Naive thymus-derived CD4-positive, alpha-beta T cell (primary cell): ENCODE results near the gene PEX7. TPM values are rescaled to one million over a fixed set of nuclear protein-coding genes. Genes with fewer than 3 reads are reported as not detected.
"Not testable (repeated sequence)": the region's sequence is repeated elsewhere in the genome, so short reads cannot be mapped to it uniquely, and the experiment has no call there.

Experiments
- ATAC-seq: fragments of 150-1000 bp; cut with Tn5 transposase; 2 replicates; pipeline ENCODE4 v1.10.0; 2021; ENCODE audit warnings: mild to moderate bottlenecking, moderate library complexity
- CTCF ChIA-PET: fragments of 350-600 bp; sonication (Branson Sonifier 250); formaldehyde crosslinking; loops from one replicate; lab custom pipeline; 2021; ENCODE audit warnings: antibody characterized with exemption; lab: Charles Lee
- POLR2A ChIA-PET: fragments of 350-600 bp; sonication (Branson Sonifier 250); formaldehyde crosslinking; loops from one replicate; lab custom pipeline; 2021; ENCODE audit warnings: antibody characterized with exemption, inconsistent platforms; lab: Charles Lee
- DNase-seq, 9 donors: peaks; one replicate each; pipeline versions ENCODE4 v3.0.0 to v3.0.0-alpha.2; 2020 to 2022; ENCODE audit warnings: mixed read lengths in 1 of 9
- H3K27ac ChIP-seq: one replicate; pipeline ENCODE4 v1.7.0; 2013; ENCODE audit warnings: mild to moderate bottlenecking, low read depth, low read length, moderate library complexity
- H3K27me3 ChIP-seq, 2 donors: one replicate each; pipeline ENCODE4 v1.7.0; 2013; ENCODE audit warnings: low read length in 2 of 2, mild to moderate bottlenecking in 2 of 2, moderate library complexity in 2 of 2; ENCODE audit not compliant: control insufficient read depth in 2 of 2, insufficient read depth in 2 of 2
- H3K36me3 ChIP-seq, 3 experiments: 1 replicate in 2 of 3; 2 replicates in 1 of 3; pipeline ENCODE4 v1.7.0; 2013; ENCODE audit warnings: low read length in 3 of 3, mild to moderate bottlenecking in 3 of 3, moderate library complexity in 1 of 3; ENCODE audit not compliant: insufficient read depth in 3 of 3, control insufficient read depth in 2 of 3
- H3K4me1 ChIP-seq, 2 donors: one replicate each; pipeline ENCODE4 v1.7.0; 2013; ENCODE audit warnings: low read length in 2 of 2, mild to moderate bottlenecking in 2 of 2, moderate library complexity in 1 of 2; ENCODE audit not compliant: control insufficient read depth in 2 of 2, insufficient read depth in 2 of 2
- H3K4me3 ChIP-seq: 2 replicates; pipeline ENCODE4 v1.7.0; 2013; ENCODE audit warnings: mild to moderate bottlenecking, low read length
- H3K9me3 ChIP-seq, 3 experiments: 1 replicate in 2 of 3; 2 replicates in 1 of 3; pipeline ENCODE4 v1.7.0; 2013; ENCODE audit warnings: low read length in 3 of 3; ENCODE audit not compliant: control insufficient read depth in 2 of 3
- H3K27ac Mint-ChIP-seq, 9 donors: one replicate each; pipeline ENCODE4 v1.8.0; 2020 to 2022; ENCODE audit warnings: mixed read lengths in 9 of 9, mild to moderate bottlenecking in 8 of 9, moderate library complexity in 5 of 9, inconsistent platforms in 2 of 9
- H3K27me3 Mint-ChIP-seq, 5 donors: one replicate each; pipeline ENCODE4 v1.8.0; 2021 to 2022; ENCODE audit warnings: mixed read lengths in 5 of 5, mild to moderate bottlenecking in 1 of 5
- H3K36me3 Mint-ChIP-seq, 5 donors: one replicate each; pipeline ENCODE4 v1.8.0; 2020 to 2022; ENCODE audit warnings: mixed read lengths in 5 of 5, mild to moderate bottlenecking in 3 of 5, inconsistent platforms in 1 of 5
- H3K4me1 Mint-ChIP-seq, 7 donors: one replicate each; pipeline ENCODE4 v1.8.0; 2020 to 2022; ENCODE audit warnings: mixed read lengths in 7 of 7, mild to moderate bottlenecking in 3 of 7, inconsistent platforms in 1 of 7
- H3K4me3 Mint-ChIP-seq, 10 donors: one replicate each; pipeline ENCODE4 v1.8.0; 2020 to 2022; ENCODE audit warnings: mild to moderate bottlenecking in 10 of 10, mixed read lengths in 10 of 10, moderate library complexity in 6 of 10, inconsistent platforms in 2 of 10
- H3K9me3 Mint-ChIP-seq, 11 donors: one replicate each; pipeline ENCODE4 v1.8.0; 2020 to 2022; ENCODE audit warnings: mixed read lengths in 11 of 11, mild to moderate bottlenecking in 4 of 11, inconsistent platforms in 1 of 11, moderate library complexity in 1 of 11
- intact Hi-C, 2 donors: fragments of 100-400 bp; cut with micrococcal nuclease; formaldehyde crosslinking; loops; one replicate each; pipeline ENCODE4 v1.15.1; 2023
- polyA plus RNA-seq, 2 donors: library from polyadenylated mRNA; unstranded; fragments of 300-500 nt; fragmentation: Illumina TruSeq; gene quantifications; one replicate each; pipeline ENCODE4 v1.2.3, GENCODE V29; 2021
- total RNA-seq, 6 experiments: library from RNA in 5 of 6; stranded (reverse) in 5 of 6; gene quantifications; 1 replicate in 5 of 6; 2 replicates in 1 of 6; pipeline ENCODE4 v1.2.3 and lab custom pipeline; 2021 to 2026

PEX7 gene
- total and polyA plus RNA-seq, 7 experiments from 2014 or later: 4.0 to 6.6 (median 5.6) TPM

DNA sequence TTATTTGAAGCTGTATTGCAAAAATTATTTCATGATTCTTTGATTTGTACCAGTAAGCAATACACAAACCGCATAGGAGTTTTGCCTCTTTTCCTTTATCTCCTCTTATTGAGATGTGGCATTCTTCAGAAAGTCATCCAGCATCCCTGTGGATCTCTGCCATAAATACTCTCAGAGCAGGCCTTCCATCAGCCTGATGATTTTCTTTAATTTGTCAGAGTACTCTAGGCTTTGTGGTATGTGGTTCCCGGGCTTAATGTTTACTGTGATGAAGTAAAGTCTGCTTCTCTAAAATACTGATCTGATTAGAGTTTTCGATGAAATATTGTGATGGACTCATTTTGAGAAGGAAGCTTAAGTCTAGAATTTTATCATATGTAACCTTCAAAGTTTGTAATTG, 68.6 kb downstream of the PEX7 start:
- Mint-ChIP-seq H3K27ac (no peak overlapping the region), H3K4me3 (no peak overlapping the region), H3K4me1 (peaks cover 0 to 23% (median 5%) of the 10 kb centered on the region in 7 donors), H3K36me3 (peaks cover 3 to 31% (median 20%) of the 10 kb centered on the region in 5 donors), H3K9me3 (no peaks in the 10 kb centered on the region), H3K27me3 (no peaks in the 10 kb centered on the region)
- H3K4me1 ChIP-seq: no peaks in the 10 kb centered on the region
- no peak for DNase-seq
- ChIA-PET CTCF (no interaction called here), POLR2A (no interaction called here)
- H3K4me3 ChIP-seq: no peak overlapping the region
- H3K27me3 ChIP-seq: no peaks in the 10 kb centered on the region
- intact Hi-C loops: no loop called here
- H3K36me3 ChIP-seq: no peaks in the 10 kb centered on the region
- no peaks in the 10 kb centered on the region for H3K9me3 ChIP-seq
- ATAC-seq: no peak
- no peak overlapping the region for H3K27ac ChIP-seq

DNA sequence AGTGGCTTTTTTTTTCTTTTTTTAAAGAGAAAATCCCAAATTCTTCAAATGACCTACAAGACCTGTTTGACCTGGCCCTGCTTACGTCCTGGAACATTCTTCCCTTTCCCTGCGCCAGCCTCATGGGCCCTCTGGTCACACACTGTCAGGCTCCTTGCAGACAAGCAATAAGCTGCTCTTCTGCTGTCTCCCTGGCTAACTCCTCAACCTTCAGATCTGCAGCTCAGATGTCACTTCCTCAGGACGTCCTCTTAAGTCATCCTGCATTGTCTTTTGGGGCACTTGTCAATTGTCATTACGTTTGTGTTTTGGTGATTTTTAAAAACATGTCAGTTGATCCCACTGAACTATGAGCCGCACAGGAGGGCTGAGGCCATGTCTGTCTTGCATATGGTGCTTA, 70.8 kb downstream of the PEX7 start:
- H3K27ac ChIP-seq: no peak overlapping the region
- ChIA-PET POLR2A (no interaction called here), CTCF (no interaction called here)
- Mint-ChIP-seq H3K4me3 (no peak overlapping the region), H3K4me1 (peaks cover 0 to 14% (median 6%) of the 10 kb centered on the region in 7 donors), H3K27me3 (no peaks in the 10 kb centered on the region), H3K9me3 (no peaks in the 10 kb centered on the region), H3K27ac (no peak overlapping the region), H3K36me3 (peaks cover 3 to 26% (median 23%) of the 10 kb centered on the region in 5 donors)
- no peaks in the 10 kb centered on the region for H3K9me3 ChIP-seq
- H3K27me3 ChIP-seq: no peaks in the 10 kb centered on the region
- no peaks in the 10 kb centered on the region for H3K4me1 ChIP-seq
- no peak overlapping the region for H3K4me3 ChIP-seq
- intact Hi-C loops: no loop called here
- no peaks in the 10 kb centered on the region for H3K36me3 ChIP-seq
- DNase-seq: no peak
- ATAC-seq: no peak

DNA sequence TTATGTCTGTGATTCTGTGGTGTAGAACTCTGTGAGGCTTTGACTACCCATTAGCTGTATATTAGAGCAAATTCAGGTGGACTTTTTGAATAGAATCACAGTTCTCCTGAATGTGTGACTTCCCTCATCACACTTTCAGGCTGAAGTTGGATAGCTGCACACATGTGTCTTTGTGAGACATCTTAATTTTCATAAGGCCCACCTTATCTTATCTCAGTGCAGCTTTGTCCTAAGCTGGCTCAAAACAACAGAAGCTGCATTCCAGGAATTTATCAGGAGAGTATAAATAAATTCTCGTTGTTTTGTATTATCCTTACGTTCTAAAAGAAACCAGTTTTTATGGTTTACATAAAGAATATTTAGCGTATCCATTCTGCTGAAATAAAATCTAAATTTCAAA, 73.5 kb downstream of the PEX7 start:
- H3K4me1 ChIP-seq: no peaks in the 10 kb centered on the region
- intact Hi-C loops: no loop called here
- no peak overlapping the region for H3K27ac ChIP-seq
- no peaks in the 10 kb centered on the region for H3K9me3 ChIP-seq
- H3K36me3 ChIP-seq: peaks cover 0 to 13% (median 0%) of the 10 kb centered on the region in 3 experiments
- peaks cover 9 to 36% (median 32%) of the 10 kb centered on the region in 5 donors for H3K36me3 Mint-ChIP-seq
- no peak overlapping the region for H3K4me3 Mint-ChIP-seq
- ChIA-PET POLR2A (no interaction called here), CTCF (no interaction called here)
- H3K27me3 Mint-ChIP-seq: no peaks in the 10 kb centered on the region
- peaks cover 0 to 6% (median 0%) of the 10 kb centered on the region in 7 donors for H3K4me1 Mint-ChIP-seq
- no peak overlapping the region for H3K27ac Mint-ChIP-seq
- DNase-seq (no peak), ATAC-seq (no peak)
- H3K4me3 ChIP-seq: no peak overlapping the region
- H3K9me3 Mint-ChIP-seq: no peaks in the 10 kb centered on the region
- H3K27me3 ChIP-seq: no peaks in the 10 kb centered on the region

DNA sequence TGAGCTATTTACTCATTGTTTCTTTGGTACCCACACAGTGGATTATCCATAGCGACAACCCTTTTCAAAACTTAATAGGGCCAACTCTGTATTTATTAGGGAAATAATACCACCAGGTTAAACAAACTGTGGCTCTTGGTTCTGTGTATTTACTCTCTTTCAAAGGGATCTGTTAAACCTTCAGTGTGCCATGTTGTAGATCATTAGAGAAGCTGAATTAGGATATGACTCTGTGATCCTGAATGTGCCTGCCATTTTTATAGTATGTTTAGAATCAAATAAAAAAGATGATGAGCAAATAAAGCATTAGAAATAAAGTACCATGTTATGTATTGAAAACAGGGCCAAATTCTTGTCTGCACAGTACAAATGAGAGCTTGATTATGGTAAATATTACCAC, 74.7 kb downstream of the PEX7 start:
- CTCF ChIA-PET: no interaction called here
- no peak for ATAC-seq
- Mint-ChIP-seq H3K27me3 (no peaks in the 10 kb centered on the region), H3K4me3 (no peak overlapping the region), H3K4me1 (peaks cover 0 to 6% (median 0%) of the 10 kb centered on the region in 7 donors), H3K36me3 (peaks cover 9 to 44% (median 34%) of the 10 kb centered on the region in 5 donors), H3K27ac (no peak overlapping the region), H3K9me3 (no peaks in the 10 kb centered on the region)
- intact Hi-C loops: no loop called here
- no peak for DNase-seq
- POLR2A ChIA-PET: no interaction called here
- Histone ChIP-seq H3K27ac (no peak overlapping the region), H3K4me3 (no peak overlapping the region), H3K9me3 (no peaks in the 10 kb centered on the region), H3K36me3 (peaks cover 0 to 20% (median 0%) of the 10 kb centered on the region in 3 experiments), H3K4me1 (no peaks in the 10 kb centered on the region), H3K27me3 (no peaks in the 10 kb centered on the region)

DNA sequence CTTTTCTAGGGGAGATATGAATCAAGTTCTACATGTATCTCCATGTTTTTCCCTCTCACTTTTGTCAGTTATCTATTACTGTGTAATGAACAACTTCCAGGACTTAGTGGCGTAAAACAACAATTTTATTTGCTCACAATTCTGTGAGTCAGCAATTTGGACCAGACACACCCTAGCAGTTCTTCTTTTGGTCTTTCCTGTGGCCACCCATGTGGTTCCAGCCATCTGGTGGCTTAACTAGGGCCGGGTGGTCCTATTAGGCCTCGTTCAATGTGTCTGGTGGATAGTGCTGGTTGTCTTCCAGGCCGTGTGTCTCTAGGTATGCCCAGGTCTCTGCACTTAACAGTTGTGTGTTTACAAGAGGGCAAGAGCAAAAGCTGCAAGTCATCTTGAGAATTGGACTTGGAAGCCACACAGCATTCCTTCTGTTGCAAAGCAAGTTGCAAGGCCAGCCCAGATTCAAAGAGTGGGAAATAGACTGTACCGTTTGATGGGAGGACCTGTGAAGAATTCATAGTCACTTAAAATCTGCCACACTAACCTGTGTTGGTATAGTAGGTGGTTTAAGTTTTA, 78.9 kb downstream of the PEX7 start:
- peaks cover 6 to 43% (median 33%) of the 10 kb centered on the region in 5 donors for H3K36me3 Mint-ChIP-seq

DNA sequence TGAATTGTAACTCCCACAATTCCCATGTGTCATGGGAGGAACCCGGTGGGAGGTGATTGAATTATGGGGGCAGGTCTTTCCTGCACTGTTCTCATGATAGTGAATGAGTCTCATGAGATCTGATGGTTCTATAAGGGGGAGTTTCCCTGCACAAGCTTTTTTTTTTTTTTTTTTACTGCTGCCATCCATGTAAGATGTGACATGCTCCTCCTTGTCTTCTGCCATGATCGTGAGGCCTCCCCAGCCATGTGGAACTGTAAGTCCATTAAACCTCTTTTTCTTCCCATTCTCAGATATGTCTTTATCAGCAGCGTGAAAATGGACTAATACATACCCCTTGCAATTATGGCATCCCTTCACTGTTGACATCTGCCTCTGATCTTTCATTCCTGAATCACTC, 82.1 kb downstream of the PEX7 start:
- H3K27me3 Mint-ChIP-seq, H3K4me3 ChIP-seq, H3K4me1 ChIP-seq, H3K9me3 Mint-ChIP-seq, H3K27ac ChIP-seq, H3K4me3 Mint-ChIP-seq, DNase-seq, CTCF ChIA-PET, H3K27me3 ChIP-seq, POLR2A ChIA-PET, intact Hi-C loops, ATAC-seq, H3K27ac Mint-ChIP-seq, H3K4me1 Mint-ChIP-seq, H3K9me3 ChIP-seq: not testable (repeated sequence)
- peaks cover 0 to 22% (median 4%) of the 10 kb centered on the region in 3 experiments for H3K36me3 ChIP-seq
- H3K36me3 Mint-ChIP-seq: peaks cover 4 to 49% (median 29%) of the 10 kb centered on the region in 5 donors

More for the DNA sequence above, 78.9 kb downstream of the PEX7 start:
- no peak for ATAC-seq
- DNase-seq: no peak
- Mint-ChIP-seq H3K4me1 (peaks cover 0 to 2% (median 0%) of the 10 kb centered on the region in 7 donors), H3K4me3 (no peak overlapping the region), H3K9me3 (no peaks in the 10 kb centered on the region), H3K27ac (peak overlapping the region in 1 of 9 donors; percentile 12), H3K27me3 (no peaks in the 10 kb centered on the region)
- intact Hi-C loops: no loop called here
- POLR2A ChIA-PET: no interaction called here
- Histone ChIP-seq H3K36me3 (peaks cover 0 to 29% (median 4%) of the 10 kb centered on the region in 3 experiments), H3K4me3 (no peak overlapping the region), H3K27me3 (no peaks in the 10 kb centered on the region), H3K9me3 (no peaks in the 10 kb centered on the region), H3K27ac (no peak overlapping the region), H3K4me1 (no peaks in the 10 kb centered on the region)
- CTCF ChIA-PET: no interaction called here

DNA sequence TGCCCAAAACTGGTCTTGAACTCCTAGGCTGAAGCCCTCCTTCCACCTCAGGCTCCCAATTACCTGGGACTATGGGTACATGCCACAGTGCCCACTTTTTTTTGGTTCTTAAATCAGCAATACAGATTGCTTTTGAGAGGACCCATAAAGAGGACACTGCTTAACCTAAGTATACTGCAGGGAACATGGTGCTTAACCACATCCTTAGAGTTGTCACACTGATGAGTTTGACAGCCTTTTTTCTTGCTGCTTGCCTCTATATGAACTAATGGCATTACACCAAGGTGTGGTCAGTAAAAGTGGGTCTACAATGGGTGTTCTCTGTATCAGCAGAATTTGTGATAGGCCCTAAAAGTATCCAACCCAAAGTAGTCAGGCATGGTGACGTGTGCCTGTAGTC, 92.6 kb downstream of the PEX7 start:
- no peak overlapping the region for H3K27ac ChIP-seq
- peaks cover 1 to 55% (median 51%) of the 10 kb centered on the region in 5 donors for H3K36me3 Mint-ChIP-seq
- peaks cover 0 to 3% of the 10 kb centered on the region in 2 donors for H3K27me3 ChIP-seq
- intact Hi-C loops: no loop called here
- no peak overlapping the region for H3K27ac Mint-ChIP-seq
- DNase-seq (no peak), ATAC-seq (no peak)
- H3K36me3 ChIP-seq: peaks cover 0 to 4% (median 0%) of the 10 kb centered on the region in 3 experiments
- H3K4me3 Mint-ChIP-seq: no peak overlapping the region
- no peaks in the 10 kb centered on the region for H3K9me3 Mint-ChIP-seq
- peaks cover 0 to under 1% of the 10 kb centered on the region in 2 donors for H3K4me1 ChIP-seq
- peaks cover 13 to 21% (median 15%) of the 10 kb centered on the region in 5 donors for H3K27me3 Mint-ChIP-seq
- peaks cover 0 to 5% (median 3%) of the 10 kb centered on the region in 7 donors for H3K4me1 Mint-ChIP-seq
- POLR2A ChIA-PET: no interaction called here
- no peak overlapping the region for H3K4me3 ChIP-seq
- no peaks in the 10 kb centered on the region for H3K9me3 ChIP-seq
- CTCF ChIA-PET: no interaction called here
